IMR-90 (cell line): ENCODE results near the gene KAT2B. TPM values are rescaled to one million over a fixed set of nuclear protein-coding genes. Genes with fewer than 3 reads are reported as not detected.

Experiments
- ATAC-seq: fragments of 200-7000 bp; cut with Tn5 transposase; 2 replicates; pipeline ENCODE4 v1.9.1; 2020; ENCODE audit warnings: low read depth, mild to moderate bottlenecking, moderate library complexity
- BruUV-seq: library from RNA; stranded (reverse); fragments of 400-500 nt; replicated peaks from 2 replicates; lab custom pipeline; 2021; lab: Mats Ljungman, UMichigan
- CTCF ChIA-PET: fragments of 300-600 bp; formaldehyde crosslinking; extraction: SDS; loops from one replicate; lab custom pipeline; 2021; ENCODE audit warnings: antibody characterized with exemption; lab: Yijun Ruan, JAX
- POLR2A ChIA-PET: fragments of 300-600 bp; sonication (Branson Sonifier 250); formaldehyde crosslinking; loops from one replicate; lab custom pipeline; 2022; ENCODE audit warnings: antibody characterized with exemption; ENCODE audit not compliant: unreplicated experiment; lab: Charles Lee
- DNase-seq: peaks from one replicate; pipeline ENCODE4 v3.0.0; 2013
- H2AFZ ChIP-seq: replicated peaks from 2 replicates; pipeline ENCODE3; 2013; ENCODE audit warnings: low read length, mild to moderate bottlenecking; ENCODE audit not compliant: poor library complexity
- H2AK5ac ChIP-seq: 2 replicates; pipeline ENCODE4 v1.6.1; 2013; ENCODE audit warnings: low read depth, low read length, inconsistent platforms
- H2AK9ac ChIP-seq: replicated peaks from 2 replicates; pipeline ENCODE3; 2013; ENCODE audit warnings: mild to moderate bottlenecking, low read depth, low read length, moderate library complexity; ENCODE audit not compliant: poor library complexity
- H2BK120ac ChIP-seq: 2 replicates; pipeline ENCODE4 v1.6.1; 2013; ENCODE audit warnings: low read depth, low read length, inconsistent platforms
- H2BK15ac ChIP-seq: 3 replicates; pipeline ENCODE4 v1.6.1; 2013; ENCODE audit warnings: low read depth, low read length, inconsistent platforms
- H2BK20ac ChIP-seq: 2 replicates; pipeline ENCODE4 v1.6.1; 2013; ENCODE audit warnings: low read depth, mild to moderate bottlenecking, inconsistent platforms, low read length, moderate library complexity
- H2BK5ac ChIP-seq: 2 replicates; pipeline ENCODE4 v1.6.1; 2013; ENCODE audit warnings: mild to moderate bottlenecking, low read depth, low read length, inconsistent platforms; ENCODE audit not compliant: poor library complexity, severe bottlenecking
- H3K14ac ChIP-seq: replicated peaks from 2 replicates; pipeline ENCODE4 v1.6.1; 2013; ENCODE audit warnings: low read depth, low read length, inconsistent platforms
- H3K18ac ChIP-seq: 2 replicates; pipeline ENCODE4 v1.6.1; 2013; ENCODE audit warnings: low read depth, low read length, control low read depth
- H3K23ac ChIP-seq: 2 replicates; pipeline ENCODE4 v1.6.1; 2013; ENCODE audit warnings: low read depth, low read length, inconsistent platforms
- H3K27ac ChIP-seq: 2 replicates; pipeline ENCODE4 v1.5.1; 2013; ENCODE audit warnings: mild to moderate bottlenecking, control low read depth, low read length; ENCODE audit not compliant: insufficient read depth
- H3K27me3 ChIP-seq: 2 replicates; pipeline ENCODE4 v1.6.1; 2013; ENCODE audit warnings: low read length; ENCODE audit not compliant: control insufficient read depth, insufficient read depth
- H3K36me3 ChIP-seq: 2 replicates; pipeline ENCODE4 v1.6.1; 2013; ENCODE audit warnings: low read length, mixed read lengths; ENCODE audit not compliant: control insufficient read depth, insufficient read depth
- H3K4ac ChIP-seq: 2 replicates; pipeline ENCODE4 v1.6.1; 2013; ENCODE audit warnings: low read depth, low read length, inconsistent platforms
- H3K4me1 ChIP-seq: 2 replicates; pipeline ENCODE4 v1.6.1; 2013; ENCODE audit warnings: low read length, mixed read lengths; ENCODE audit not compliant: control insufficient read depth, insufficient read depth
- H3K4me2 ChIP-seq: 2 replicates; pipeline ENCODE4 v1.6.1; 2013; ENCODE audit warnings: low read depth, mild to moderate bottlenecking, control low read depth, low read length, moderate library complexity
- H3K4me3 ChIP-seq: 2 replicates; pipeline ENCODE4 v1.5.1; 2013; ENCODE audit warnings: low read depth, mild to moderate bottlenecking, control low read depth, low read length, moderate library complexity; ENCODE audit not compliant: insufficient read depth
- H3K56ac ChIP-seq: 2 replicates; pipeline ENCODE4 v1.6.1; 2013; ENCODE audit warnings: low read length, inconsistent platforms; ENCODE audit not compliant: insufficient read depth; ENCODE audit errors: extremely low read depth
- H3K79me1 ChIP-seq, 2 experiments: 2 replicates each; pipeline ENCODE4 v1.6.1; 2013; ENCODE audit warnings: low read length in 2 of 2, inconsistent platforms in 1 of 2, low read depth in 1 of 2
- H3K9ac ChIP-seq: 2 replicates; pipeline ENCODE4 v1.6.1; 2013; ENCODE audit warnings: low read depth, low read length, control low read depth
- H3K9me1 ChIP-seq: 2 replicates; pipeline ENCODE4 v1.6.1; 2013; ENCODE audit warnings: low read length, inconsistent platforms; ENCODE audit not compliant: insufficient read depth
- H3K9me3 ChIP-seq: 2 replicates; pipeline ENCODE4 v1.6.1; 2013; ENCODE audit warnings: low read length; ENCODE audit not compliant: control insufficient read depth, insufficient read depth
- H4K20me1 ChIP-seq: 2 replicates; pipeline ENCODE4 v1.6.1; 2013; ENCODE audit warnings: low read length, inconsistent platforms; ENCODE audit not compliant: insufficient read depth
- H4K5ac ChIP-seq: 2 replicates; pipeline ENCODE4 v1.6.1; 2013; ENCODE audit warnings: mild to moderate bottlenecking, low read depth, low read length, control low read depth
- H4K8ac ChIP-seq, 2 experiments: 2 replicates each; pipeline ENCODE4 v1.6.1; 2013; ENCODE audit warnings: low read depth in 2 of 2, low read length in 2 of 2, control low read depth in 1 of 2, inconsistent platforms in 1 of 2
- H4K91ac ChIP-seq: 2 replicates; pipeline ENCODE4 v1.6.1; 2013; ENCODE audit warnings: low read depth, low read length, inconsistent platforms; ENCODE audit not compliant: insufficient read depth
- BHLHE40 ChIP-seq: fragments of 150-350 bp; IDR thresholded peaks from 2 replicates; pipeline ENCODE4 v1.6.1; 2016; ENCODE audit warnings: mild to moderate bottlenecking, low read depth, low read length
- CEBPB ChIP-seq: IDR thresholded peaks from 2 replicates; pipeline ENCODE4 v1.6.1; 2012; ENCODE audit warnings: low read depth, low read length, improper control_type of control experiment
- CHD1 ChIP-seq: IDR thresholded peaks from 2 replicates; pipeline ENCODE4 v1.6.1; 2012; ENCODE audit warnings: low read depth, low read length, improper control_type of control experiment
- FOS ChIP-seq: fragments of 150-350 bp; IDR thresholded peaks from 2 replicates; pipeline ENCODE4 v1.6.1; 2016; ENCODE audit warnings: low read depth, low read length
- MAFK ChIP-seq: IDR thresholded peaks from 2 replicates; pipeline ENCODE4 v1.6.1; 2012; ENCODE audit warnings: low read depth, low read length, improper control_type of control experiment
- MAZ ChIP-seq: IDR thresholded peaks from 2 replicates; pipeline ENCODE4 v1.6.1; 2012; ENCODE audit warnings: low read depth, mild to moderate bottlenecking, low read length, improper control_type of control experiment, moderate library complexity, borderline replicate concordance
- NFE2L2 ChIP-seq: fragments of 150-350 bp; IDR thresholded peaks from 2 replicates; pipeline ENCODE4 v1.6.1; 2016; ENCODE audit warnings: low read depth, mild to moderate bottlenecking, low read length
- POLR2A ChIP-seq: IDR thresholded peaks from 2 replicates; pipeline ENCODE4 v1.6.1; 2012; ENCODE audit warnings: mild to moderate bottlenecking, low read depth, low read length
- RAD21 ChIP-seq: IDR thresholded peaks from 2 replicates; pipeline ENCODE4 v1.6.1; 2012; ENCODE audit warnings: low read length, improper control_type of control experiment
- RCOR1 ChIP-seq: IDR thresholded peaks from 2 replicates; pipeline ENCODE4 v1.6.1; 2012; ENCODE audit warnings: mild to moderate bottlenecking, low read length, improper control_type of control experiment; ENCODE audit not compliant: insufficient replicate concordance
- RFX5 ChIP-seq: IDR thresholded peaks from 2 replicates; pipeline ENCODE4 v1.8.0; 2012; ENCODE audit warnings: low read depth, mild to moderate bottlenecking, low read length, moderate library complexity
- SMC3 ChIP-seq: fragments of 150-350 bp; IDR thresholded peaks from 2 replicates; pipeline ENCODE4 v1.6.1; 2016; ENCODE audit warnings: low read depth, mild to moderate bottlenecking, antibody characterized with exemption, low read length, moderate library complexity
- WGBS, 2 experiments: methylation state at CpG; one replicate each; pipeline versions ENCODE4 v1.1.5 to v1.1.7; 2013; ENCODE audit warnings: missing lambda C conversion rate in 2 of 2; ENCODE audit not compliant: insufficient read length in 1 of 2; ENCODE audit errors: extremely low coverage in 2 of 2; 5-methylcytosine and 5-hydroxymethylcytosine counted together
- dilution Hi-C: fragments of 300-500 bp; cut with HindIII; formaldehyde crosslinking; loops from one replicate; pipeline ENCODE4 v1.14.3; 2018; ENCODE audit warnings: low sequenced_read_pairs; ENCODE audit not compliant: unreplicated experiment
- in situ Hi-C: fragments of 300-500 bp; cut with MboI; formaldehyde crosslinking; loops from 3 replicates; pipeline ENCODE4 v1.14.3; 2019; ENCODE audit warnings: low sequenced_read_pairs, inconsistent platforms, mixed read lengths
- intact Hi-C: fragments of 100-400 bp; cut with micrococcal nuclease; formaldehyde crosslinking; loops from 2 replicates; pipeline ENCODE4 v1.10.0; 2022
- polyA plus RNA-seq, 3 experiments: library from polyadenylated mRNA; depleted of rRNA; stranded (reverse); fragments of >200 nt; gene quantifications; 2 replicates each; pipeline ENCODE4 v1.2.3, GENCODE V29; 2012; ENCODE audit warnings: low replicate concordance in 1 of 3
- total RNA-seq: library from RNA; depleted of rRNA; stranded (reverse); fragments of >200 nt; gene quantifications from 2 replicates; pipeline ENCODE4 v1.2.3, GENCODE V29; 2012
- TF ChIP-seq, protein P1 (sequence below): fragments of 150-350 bp; IDR thresholded peaks from 2 replicates; pipeline ENCODE4 v1.6.1; 2017; ENCODE audit warnings: mild to moderate bottlenecking, antibody characterized with exemption, low read length, low read depth
- TF ChIP-seq, protein P2 (sequence below): conservative IDR thresholded peaks from 2 replicates; pipeline ENCODE4 v1.5.1; 2012; ENCODE audit warnings: mild to moderate bottlenecking, low read depth, low read length, improper control_type of control experiment
- TF ChIP-seq, protein P3 (sequence below): fragments of 150-350 bp; IDR thresholded peaks from 2 replicates; pipeline ENCODE4 v1.6.1; 2016; ENCODE audit warnings: low read depth, mild to moderate bottlenecking, low read length, moderate library complexity, borderline replicate concordance

Gene KAT2B
- total and polyA plus RNA-seq, 2 of the 4 experiments (the other 2 are of a cell fraction), result 2.0 to 2.2 TPM

DNA sequence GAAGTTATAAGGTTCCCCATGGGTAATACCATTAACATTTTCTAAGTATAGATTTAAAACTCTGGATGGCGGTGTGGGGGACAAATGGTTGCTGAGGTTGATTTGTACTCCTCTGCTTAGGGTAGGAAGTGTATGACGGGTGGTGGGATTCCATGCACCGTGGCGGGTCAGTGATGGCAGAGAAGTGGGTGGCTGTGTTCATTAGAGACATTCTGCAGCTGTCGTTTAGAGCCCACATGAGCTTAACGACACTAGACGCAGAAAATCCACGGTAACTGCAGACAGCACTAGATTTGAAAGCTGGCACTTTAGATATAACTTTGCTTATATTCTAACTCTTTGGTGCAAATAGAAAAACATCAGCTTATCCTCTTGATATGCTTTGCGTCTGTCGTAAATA lies 108.2 kb downstream of the KAT2B start:
- TF ChIP-seq POLR2A (no peak), RFX5 (no peak), BHLHE40 (no peak), MAFK (no peak), CHD1 (no peak), RAD21 (no peak), NFE2L2 (no peak), RCOR1 (no peak), SMC3 (no peak), FOS (no peak), CEBPB (no peak), MAZ (no peak)
- TF ChIP-seq, protein P1, sequence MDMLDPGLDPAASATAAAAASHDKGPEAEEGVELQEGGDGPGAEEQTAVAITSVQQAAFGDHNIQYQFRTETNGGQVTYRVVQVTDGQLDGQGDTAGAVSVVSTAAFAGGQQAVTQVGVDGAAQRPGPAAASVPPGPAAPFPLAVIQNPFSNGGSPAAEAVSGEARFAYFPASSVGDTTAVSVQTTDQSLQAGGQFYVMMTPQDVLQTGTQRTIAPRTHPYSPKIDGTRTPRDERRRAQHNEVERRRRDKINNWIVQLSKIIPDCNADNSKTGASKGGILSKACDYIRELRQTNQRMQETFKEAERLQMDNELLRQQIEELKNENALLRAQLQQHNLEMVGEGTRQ, result no peak
- TF ChIP-seq, protein P2, sequence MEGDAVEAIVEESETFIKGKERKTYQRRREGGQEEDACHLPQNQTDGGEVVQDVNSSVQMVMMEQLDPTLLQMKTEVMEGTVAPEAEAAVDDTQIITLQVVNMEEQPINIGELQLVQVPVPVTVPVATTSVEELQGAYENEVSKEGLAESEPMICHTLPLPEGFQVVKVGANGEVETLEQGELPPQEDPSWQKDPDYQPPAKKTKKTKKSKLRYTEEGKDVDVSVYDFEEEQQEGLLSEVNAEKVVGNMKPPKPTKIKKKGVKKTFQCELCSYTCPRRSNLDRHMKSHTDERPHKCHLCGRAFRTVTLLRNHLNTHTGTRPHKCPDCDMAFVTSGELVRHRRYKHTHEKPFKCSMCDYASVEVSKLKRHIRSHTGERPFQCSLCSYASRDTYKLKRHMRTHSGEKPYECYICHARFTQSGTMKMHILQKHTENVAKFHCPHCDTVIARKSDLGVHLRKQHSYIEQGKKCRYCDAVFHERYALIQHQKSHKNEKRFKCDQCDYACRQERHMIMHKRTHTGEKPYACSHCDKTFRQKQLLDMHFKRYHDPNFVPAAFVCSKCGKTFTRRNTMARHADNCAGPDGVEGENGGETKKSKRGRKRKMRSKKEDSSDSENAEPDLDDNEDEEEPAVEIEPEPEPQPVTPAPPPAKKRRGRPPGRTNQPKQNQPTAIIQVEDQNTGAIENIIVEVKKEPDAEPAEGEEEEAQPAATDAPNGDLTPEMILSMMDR, result no peak
- TF ChIP-seq, protein P3, sequence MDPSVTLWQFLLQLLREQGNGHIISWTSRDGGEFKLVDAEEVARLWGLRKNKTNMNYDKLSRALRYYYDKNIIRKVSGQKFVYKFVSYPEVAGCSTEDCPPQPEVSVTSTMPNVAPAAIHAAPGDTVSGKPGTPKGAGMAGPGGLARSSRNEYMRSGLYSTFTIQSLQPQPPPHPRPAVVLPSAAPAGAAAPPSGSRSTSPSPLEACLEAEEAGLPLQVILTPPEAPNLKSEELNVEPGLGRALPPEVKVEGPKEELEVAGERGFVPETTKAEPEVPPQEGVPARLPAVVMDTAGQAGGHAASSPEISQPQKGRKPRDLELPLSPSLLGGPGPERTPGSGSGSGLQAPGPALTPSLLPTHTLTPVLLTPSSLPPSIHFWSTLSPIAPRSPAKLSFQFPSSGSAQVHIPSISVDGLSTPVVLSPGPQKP, result no peak
- H3K79me1 ChIP-seq, result no peaks in the 10 kb centered on the region
- CTCF ChIA-PET, result interaction anchor here (0.6 to 1.1 kb wide), 2 partner anchors 18 to 495 kb away, joined by 3 read pairs; no protein-coding TSS in a partner anchor

More for the DNA sequence above, 108.2 kb downstream of the KAT2B start:
- H2BK120ac ChIP-seq, result no peak overlapping the region
- H2AK9ac ChIP-seq, result no peak overlapping the region
- H2BK20ac ChIP-seq, result no peak overlapping the region
- ATAC-seq (no peak), DNase-seq (no peak)
- no peaks in the 10 kb centered on the region for H3K27me3 ChIP-seq
- POLR2A ChIA-PET, result no interaction called here
- H3K36me3 ChIP-seq, result no peaks in the 10 kb centered on the region
- dilution Hi-C loops (no loop called here), intact Hi-C loops (no loop called here), in situ Hi-C loops (no loop called here)
- H2AK5ac ChIP-seq, result no peak overlapping the region
- no peak overlapping the region for H3K27ac ChIP-seq
- H3K23ac ChIP-seq, result no peak overlapping the region
- H4K8ac ChIP-seq, result no peak overlapping the region
- BruUV-seq, result no TSS peak
- no peak overlapping the region for H3K9ac ChIP-seq
- no CpG with 5 or more reads among the region's 10 CpGs for WGBS, 2 experiments
- no peak overlapping the region for H2AFZ ChIP-seq
- H2BK5ac ChIP-seq, result no peak overlapping the region
- H3K9me3 ChIP-seq, result no peaks in the 10 kb centered on the region
- H4K20me1 ChIP-seq, result no peaks in the 10 kb centered on the region
- H4K5ac ChIP-seq, result no peak overlapping the region
- no peak overlapping the region for H4K91ac ChIP-seq
- no peak overlapping the region for H3K4me2 ChIP-seq
- H3K4me3 ChIP-seq, result no peak overlapping the region
- no peaks in the 10 kb centered on the region for H3K4me1 ChIP-seq
- H3K14ac ChIP-seq, result no peak overlapping the region
- H3K18ac ChIP-seq, result no peak overlapping the region
- H3K9me1 ChIP-seq, result no peaks in the 10 kb centered on the region
- no peak overlapping the region for H3K56ac ChIP-seq
- no peak overlapping the region for H2BK15ac ChIP-seq
- no peak overlapping the region for H3K4ac ChIP-seq
